ENCODE results near the gene IGBP1.
"Not testable (repeated sequence)": the region's sequence is repeated elsewhere in the genome, so short reads cannot be mapped to it uniquely, and the experiment has no call there.

The IGBP1 gene

DNA sequence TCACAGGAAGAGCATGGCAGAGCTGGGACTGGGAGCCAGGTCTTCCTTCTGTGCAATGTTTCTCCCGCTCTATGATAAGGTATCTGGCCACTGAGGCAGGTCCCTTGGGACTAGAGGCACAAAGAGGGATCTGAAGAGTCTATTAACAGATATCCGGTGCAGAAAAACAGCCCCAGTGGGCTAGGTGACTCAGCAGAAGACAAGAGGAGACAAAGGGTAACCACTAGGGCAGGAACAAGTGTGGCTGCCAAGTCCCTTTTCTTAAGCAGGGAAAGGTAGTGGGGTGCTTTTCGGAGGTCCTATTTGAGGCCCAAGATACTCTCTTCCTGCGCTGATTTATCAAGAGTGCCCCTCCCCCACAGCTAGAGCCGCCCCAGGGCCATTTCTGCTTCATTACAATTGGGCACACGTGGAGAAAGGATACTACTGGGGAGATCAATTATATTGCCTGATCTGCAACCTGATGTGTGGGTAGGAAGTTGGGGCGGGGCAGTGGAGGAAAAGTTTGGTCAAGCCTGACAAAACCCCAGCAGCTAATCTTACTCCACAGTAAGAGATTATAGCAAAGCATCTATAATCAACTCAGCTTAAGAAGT, 43.8 kb downstream of the IGBP1 start, which contains the start of gene DGAT2L6:
Gene DGAT2L6, plus strand, starts transcription at position 546 of the 596 bp plus-strand sequence. CDS start 100 bp downstream, outside the sequence.
- TF ChIP-seq PAX5 (IDR thresholded peaks at IDR 0.05; ENCODE audit: insufficient read depth, low read length, severe bottlenecking) (no peak), POLR2A (IDR thresholded peaks at IDR 0.05; ENCODE audit: low read depth, low read length) (no peak), TAF1 (IDR thresholded peaks at IDR 0.05; ENCODE audit: low read depth, low read length) (no peak), SPI1 (IDR thresholded peaks at IDR 0.05; ENCODE audit: low read depth, low read length) (no peak), POU2F2 (IDR thresholded peaks at IDR 0.05; ENCODE audit: low read depth, low read length) (no peak)
- DNase-seq (ENCODE audit: insufficient read length, low spot score) = no peak
- FAIRE-seq = no peak

DNA sequence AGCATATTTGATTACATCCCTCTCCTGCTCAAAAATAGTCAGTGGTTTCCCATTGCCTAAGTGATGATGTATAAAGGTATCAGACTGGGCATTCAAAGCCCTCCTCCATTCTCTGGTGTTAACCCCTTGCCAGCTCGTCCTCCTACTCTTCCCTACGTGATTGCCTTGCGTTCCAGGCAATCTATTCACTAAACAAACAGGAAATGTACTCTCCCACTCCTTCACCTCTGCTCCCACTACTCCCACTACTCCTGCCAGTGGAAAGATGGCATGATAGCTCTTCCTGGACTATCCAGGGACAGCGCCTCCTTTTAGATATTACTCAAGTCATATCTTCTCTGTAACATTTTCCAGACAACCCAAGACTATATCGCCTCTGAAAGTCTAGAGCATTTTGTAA, 49.8 kb downstream of the IGBP1 start:
- FAIRE-seq (no peak), DNase-seq (ENCODE audit: insufficient read length, low spot score) (no peak)
- TF ChIP-seq POU2F2 (IDR thresholded peaks at IDR 0.05; ENCODE audit: low read depth, low read length) (no peak), TAF1 (IDR thresholded peaks at IDR 0.05; ENCODE audit: low read depth, low read length) (no peak), POLR2A (IDR thresholded peaks at IDR 0.05; ENCODE audit: low read depth, low read length) (no peak), PAX5 (IDR thresholded peaks at IDR 0.05; ENCODE audit: insufficient read depth, low read length, severe bottlenecking) (no peak), SPI1 (IDR thresholded peaks at IDR 0.05; ENCODE audit: low read depth, low read length) (no peak), POLR2AphosphoS5 (IDR thresholded peaks at IDR 0.05; ENCODE audit: low read depth, low read length) (no peak)

DNA sequence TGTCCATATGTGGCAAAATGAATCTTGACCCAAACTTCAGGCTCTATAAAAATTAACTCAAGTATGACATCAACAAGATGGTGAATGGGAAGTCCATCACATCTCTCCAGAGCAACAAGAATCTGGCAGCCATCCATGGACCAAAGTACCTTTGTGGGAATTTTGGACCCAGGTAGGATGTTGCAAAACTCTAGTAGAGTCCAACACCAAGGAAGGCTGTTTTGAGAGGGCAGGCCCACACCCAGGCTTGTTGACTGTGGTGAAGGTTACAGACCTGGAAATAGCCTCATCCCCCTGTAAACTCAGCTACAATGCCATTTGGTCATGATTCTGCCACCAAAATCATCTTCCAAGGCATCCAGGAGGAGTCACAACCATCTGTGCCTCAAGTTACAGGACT, 57.0 kb downstream of the IGBP1 start:
- FAIRE-seq = no peak
- no peak for TF ChIP-seq PAX5 (IDR thresholded peaks at IDR 0.05; ENCODE audit: insufficient read depth, low read length, severe bottlenecking)
- no peak for TF ChIP-seq SPI1 (IDR thresholded peaks at IDR 0.05; ENCODE audit: low read depth, low read length)
- no peak for TF ChIP-seq POLR2A (IDR thresholded peaks at IDR 0.05; ENCODE audit: low read depth, low read length)
- TF ChIP-seq POU2F2 (IDR thresholded peaks at IDR 0.05; ENCODE audit: low read depth, low read length) = no peak
- no peak for TF ChIP-seq TAF1 (IDR thresholded peaks at IDR 0.05; ENCODE audit: low read depth, low read length)
- DNase-seq (ENCODE audit: insufficient read length, low spot score) = no peak

DNA sequence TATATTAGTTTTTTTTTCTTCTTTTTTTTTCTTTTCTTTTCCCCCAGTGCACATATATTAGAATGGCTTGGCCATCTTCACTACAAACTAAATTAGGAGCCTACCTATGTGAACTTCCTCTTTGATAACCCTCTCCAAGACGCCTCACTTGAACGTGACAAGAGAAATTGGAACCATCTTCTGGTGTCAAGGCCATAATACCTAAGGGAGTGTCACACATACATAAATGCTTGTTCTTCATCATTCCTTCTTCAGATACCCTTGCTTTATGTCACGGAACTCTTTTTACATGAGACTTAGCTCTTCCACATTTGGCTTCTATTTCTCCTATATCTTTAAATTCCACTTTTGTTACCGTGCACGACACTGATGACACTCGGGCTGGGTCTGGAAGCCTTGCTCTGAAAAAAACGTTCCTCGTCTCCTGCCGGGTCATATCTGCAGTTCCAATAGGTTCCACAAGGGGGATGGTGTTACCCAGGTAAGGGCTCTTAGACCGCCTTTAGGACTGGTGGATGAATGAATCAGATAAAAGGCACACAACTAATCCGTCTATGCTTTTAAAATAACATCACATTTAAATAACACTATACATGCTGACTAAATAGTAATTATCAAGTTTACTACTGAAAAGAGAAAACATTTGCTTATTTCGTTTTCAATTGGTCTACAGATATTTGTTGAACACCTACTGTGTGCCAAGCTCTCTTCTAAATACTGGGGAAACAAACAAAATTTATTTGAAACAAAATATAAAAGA, 63.9 kb downstream of the IGBP1 start:
- FAIRE-seq (peak; percentile 68), DNase-seq (ENCODE audit: insufficient read length, low spot score) (peak; percentile 11)
- TF ChIP-seq POLR2AphosphoS5 (IDR thresholded peaks at IDR 0.05; ENCODE audit: low read depth, low read length) (no peak), TAF1 (IDR thresholded peaks at IDR 0.05; ENCODE audit: low read depth, low read length) (no peak), POU2F2 (IDR thresholded peaks at IDR 0.05; ENCODE audit: low read depth, low read length) (no peak), PAX5 (IDR thresholded peaks at IDR 0.05; ENCODE audit: insufficient read depth, low read length, severe bottlenecking) (no peak), SPI1 (IDR thresholded peaks at IDR 0.05; ENCODE audit: low read depth, low read length) (no peak), POLR2A (IDR thresholded peaks at IDR 0.05; ENCODE audit: low read depth, low read length) (no peak)

DNA sequence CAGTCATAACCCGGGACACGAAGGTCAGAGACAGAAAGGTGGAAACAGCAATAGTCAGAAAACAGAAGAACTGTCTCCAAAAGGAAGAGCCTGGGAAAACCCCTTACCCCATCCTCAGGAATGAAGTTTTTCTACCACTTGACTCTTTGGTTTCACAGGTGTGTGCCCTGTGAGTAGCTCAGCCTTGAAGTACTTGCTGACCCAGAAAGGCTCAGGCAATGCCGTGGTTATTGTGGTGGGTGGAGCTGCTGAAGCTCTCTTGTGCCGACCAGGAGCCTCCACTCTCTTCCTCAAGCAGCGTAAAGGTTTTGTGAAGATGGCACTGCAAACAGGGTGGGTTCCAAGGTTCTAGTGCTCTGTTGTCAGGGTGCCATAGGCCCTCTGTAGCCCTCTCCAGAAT, 68.5 kb downstream of the IGBP1 start:
- TF ChIP-seq POLR2AphosphoS5 (IDR thresholded peaks at IDR 0.05; ENCODE audit: low read depth, low read length) (no peak), SPI1 (IDR thresholded peaks at IDR 0.05; ENCODE audit: low read depth, low read length) (no peak), POLR2A (IDR thresholded peaks at IDR 0.05; ENCODE audit: low read depth, low read length) (no peak), PAX5 (IDR thresholded peaks at IDR 0.05; ENCODE audit: insufficient read depth, low read length, severe bottlenecking) (no peak), TAF1 (IDR thresholded peaks at IDR 0.05; ENCODE audit: low read depth, low read length) (no peak)
- DNase-seq (ENCODE audit: insufficient read length, low spot score) = no peak
- FAIRE-seq = no peak

DNA sequence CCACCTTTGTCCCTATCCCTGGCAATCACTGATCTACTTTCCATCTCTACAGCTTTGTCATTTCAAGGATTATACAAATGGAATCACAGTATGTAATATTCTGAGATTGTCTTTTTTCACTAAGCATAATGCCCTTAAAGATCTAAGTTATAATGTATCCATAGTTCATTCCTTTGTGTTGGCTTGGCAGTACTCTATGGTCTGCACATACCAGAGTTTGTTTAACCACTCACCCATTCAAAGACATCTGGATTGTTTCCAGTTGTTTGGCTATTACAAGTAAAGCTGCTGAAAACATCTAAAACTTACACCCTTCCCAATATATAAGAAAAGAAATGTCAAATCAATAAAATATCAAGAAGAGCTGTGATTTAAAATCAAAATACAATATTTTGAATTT, 75.2 kb downstream of the IGBP1 start:
- TF ChIP-seq POU2F2 (IDR thresholded peaks at IDR 0.05; ENCODE audit: low read depth, low read length) (no peak), TAF1 (IDR thresholded peaks at IDR 0.05; ENCODE audit: low read depth, low read length) (no peak), POLR2AphosphoS5 (IDR thresholded peaks at IDR 0.05; ENCODE audit: low read depth, low read length) (no peak), SPI1 (IDR thresholded peaks at IDR 0.05; ENCODE audit: low read depth, low read length) (no peak), POLR2A (IDR thresholded peaks at IDR 0.05; ENCODE audit: low read depth, low read length) (no peak), PAX5 (IDR thresholded peaks at IDR 0.05; ENCODE audit: insufficient read depth, low read length, severe bottlenecking) (no peak)
- no peak for FAIRE-seq
- DNase-seq (ENCODE audit: insufficient read length, low spot score) = no peak

DNA sequence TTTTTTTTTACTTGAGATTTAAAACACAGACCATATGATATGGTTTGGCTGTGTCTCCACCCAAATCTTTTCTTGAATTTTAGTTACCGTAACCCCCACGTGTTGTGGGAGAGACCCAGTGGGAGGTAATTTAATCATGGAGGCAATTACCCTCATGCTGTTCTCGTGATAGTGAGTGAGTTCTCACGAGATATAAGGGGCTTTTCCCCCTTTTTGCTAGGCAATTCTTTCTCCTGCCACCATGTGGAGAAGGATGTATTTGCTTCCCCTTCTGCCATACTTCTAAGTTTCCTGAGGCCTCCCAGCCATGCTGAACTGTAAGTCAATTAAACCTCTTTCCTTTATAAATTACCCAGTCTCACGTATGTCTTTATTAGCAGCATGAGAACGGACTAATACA, 76.3 kb downstream of the IGBP1 start:
- DNase-seq (ENCODE audit: insufficient read length, low spot score); FAIRE-seq: not testable (repeated sequence)
